HEK293 (cell line): ENCODE data around the gene CSMD2.

Experiments used
- GLIS1 ChIP-seq: fragments of 450-650 bp; formaldehyde crosslinking; IDR thresholded peaks from 2 replicates; pipeline ENCODE4 v1.5.1; 2016; ENCODE audit warnings: missing biosample characterization, missing genetic modification characterization
- KLF10 ChIP-seq: fragments of 450-650 bp; IDR thresholded peaks from 2 replicates; pipeline ENCODE4 v1.5.1; 2018; ENCODE audit warnings: missing biosample characterization, mild to moderate bottlenecking, missing genetic modification characterization
- SP7 ChIP-seq: fragments of 450-650 bp; formaldehyde crosslinking; IDR thresholded peaks from 2 replicates; pipeline ENCODE4 v1.5.1; 2016; ENCODE audit warnings: missing biosample characterization, missing genetic modification characterization
- ZBTB17 ChIP-seq: fragments of 450-650 bp; formaldehyde crosslinking; IDR thresholded peaks from 2 replicates; pipeline ENCODE4 v1.5.1; 2016; ENCODE audit warnings: missing biosample characterization, missing genetic modification characterization
- ZBTB48 ChIP-seq: fragments of 450-650 bp; formaldehyde crosslinking; IDR thresholded peaks from 2 replicates; pipeline ENCODE4 v1.5.1; 2016; ENCODE audit warnings: missing biosample characterization, missing genetic modification characterization
- ZBTB7A ChIP-seq: fragments of 450-650 bp; formaldehyde crosslinking; IDR thresholded peaks from 2 replicates; pipeline ENCODE4 v1.5.1; 2016; ENCODE audit warnings: low read depth, missing biosample characterization, missing genetic modification characterization
- ZFHX2 ChIP-seq: fragments of 450-650 bp; formaldehyde crosslinking; conservative IDR thresholded peaks from 2 replicates; pipeline ENCODE4 v1.5.1; 2016; ENCODE audit warnings: missing biosample characterization, missing genetic modification characterization
- ZIC2 ChIP-seq: fragments of 450-650 bp; formaldehyde crosslinking; IDR thresholded peaks from 2 replicates; pipeline ENCODE4 v1.5.1; 2016; ENCODE audit warnings: missing biosample characterization, missing genetic modification characterization
- ZNF114 ChIP-seq: fragments of 450-650 bp; formaldehyde crosslinking; IDR thresholded peaks from 2 replicates; pipeline ENCODE4 v1.5.0; 2017; ENCODE audit warnings: missing biosample characterization, missing genetic modification characterization
- ZNF169 ChIP-seq: fragments of 450-650 bp; formaldehyde crosslinking; IDR thresholded peaks from 2 replicates; pipeline ENCODE4 v1.5.1; 2016; ENCODE audit warnings: missing biosample characterization, missing genetic modification characterization
- ZNF239 ChIP-seq: fragments of 450-650 bp; formaldehyde crosslinking; IDR thresholded peaks from 2 replicates; pipeline ENCODE4 v1.5.1; 2016; ENCODE audit warnings: missing biosample characterization, missing genetic modification characterization
- ZNF274 ChIP-seq, 2 experiments: fragments of 200-500 bp in 1 of 2; fragments of 450-650 bp in 1 of 2; sonication (Bioruptor generic) in 1 of 2; formaldehyde crosslinking in 1 of 2; IDR thresholded peaks; 2 replicates each; pipeline versions ENCODE4 v1.5.1 to v1.6.1; 2014 to 2016; ENCODE audit warnings: borderline replicate concordance in 1 of 2, inconsistent platforms in 1 of 2, low read length in 1 of 2, missing biosample characterization in 1 of 2, missing genetic modification characterization in 1 of 2
- ZNF350 ChIP-seq: fragments of 450-650 bp; formaldehyde crosslinking; IDR thresholded peaks from 2 replicates; pipeline ENCODE4 v1.5.0; 2017; ENCODE audit warnings: missing biosample characterization, mild to moderate bottlenecking, missing genetic modification characterization
- ZNF394 ChIP-seq: fragments of 450-650 bp; formaldehyde crosslinking; IDR thresholded peaks from 2 replicates; pipeline ENCODE4 v1.5.1; 2016; ENCODE audit warnings: missing biosample characterization, missing genetic modification characterization, mild to moderate bottlenecking, moderate library complexity, borderline replicate concordance
- ZNF404 ChIP-seq: fragments of 450-650 bp; formaldehyde crosslinking; IDR thresholded peaks from 2 replicates; pipeline ENCODE4 v1.5.1; 2017; ENCODE audit warnings: missing biosample characterization, missing genetic modification characterization
- ZNF654 ChIP-seq: fragments of 450-650 bp; formaldehyde crosslinking; IDR thresholded peaks from 2 replicates; pipeline ENCODE4 v1.5.1; 2016; ENCODE audit warnings: low read depth, missing biosample characterization, missing genetic modification characterization
- ZNF701 ChIP-seq: fragments of 450-650 bp; formaldehyde crosslinking; IDR thresholded peaks from 2 replicates; pipeline ENCODE4 v1.5.1; 2016; ENCODE audit warnings: missing biosample characterization, missing genetic modification characterization
- ZSCAN23 ChIP-seq: fragments of 450-650 bp; formaldehyde crosslinking; IDR thresholded peaks from 2 replicates; pipeline ENCODE4 v1.5.1; 2016; ENCODE audit warnings: missing biosample characterization, missing genetic modification characterization
- TF ChIP-seq, protein P1 (sequence below): fragments of 450-650 bp; formaldehyde crosslinking; IDR thresholded peaks from 2 replicates; pipeline ENCODE4 v1.5.1; 2016; ENCODE audit warnings: missing biosample characterization, missing genetic modification characterization, borderline replicate concordance
- TF ChIP-seq, protein P2 (sequence below): IDR thresholded peaks from 2 replicates; pipeline ENCODE4 v1.6.1; 2011; ENCODE audit warnings: mild to moderate bottlenecking, low read depth, low read length, borderline replicate concordance
- TF ChIP-seq, protein P3 (sequence below): fragments of 450-650 bp; formaldehyde crosslinking; IDR thresholded peaks from 2 replicates; pipeline ENCODE4 v1.5.1; 2016; ENCODE audit warnings: missing biosample characterization, missing genetic modification characterization
- TF ChIP-seq, protein P4 (sequence below): fragments of 450-650 bp; formaldehyde crosslinking; IDR thresholded peaks from 2 replicates; pipeline ENCODE4 v1.5.1; 2017; ENCODE audit warnings: missing biosample characterization, missing genetic modification characterization
- TF ChIP-seq, protein P5 (sequence below): fragments of 450-650 bp; formaldehyde crosslinking; optimal IDR thresholded peaks from 2 replicates; pipeline ENCODE3; 2016; ENCODE audit warnings: missing biosample characterization, mild to moderate bottlenecking, missing genetic modification characterization
- TF ChIP-seq, protein P6 (sequence below): fragments of 450-650 bp; formaldehyde crosslinking; IDR thresholded peaks from 2 replicates; pipeline ENCODE4 v1.5.0; 2017; ENCODE audit warnings: missing biosample characterization, missing genetic modification characterization, borderline replicate concordance

CSMD2 gene

DNA sequence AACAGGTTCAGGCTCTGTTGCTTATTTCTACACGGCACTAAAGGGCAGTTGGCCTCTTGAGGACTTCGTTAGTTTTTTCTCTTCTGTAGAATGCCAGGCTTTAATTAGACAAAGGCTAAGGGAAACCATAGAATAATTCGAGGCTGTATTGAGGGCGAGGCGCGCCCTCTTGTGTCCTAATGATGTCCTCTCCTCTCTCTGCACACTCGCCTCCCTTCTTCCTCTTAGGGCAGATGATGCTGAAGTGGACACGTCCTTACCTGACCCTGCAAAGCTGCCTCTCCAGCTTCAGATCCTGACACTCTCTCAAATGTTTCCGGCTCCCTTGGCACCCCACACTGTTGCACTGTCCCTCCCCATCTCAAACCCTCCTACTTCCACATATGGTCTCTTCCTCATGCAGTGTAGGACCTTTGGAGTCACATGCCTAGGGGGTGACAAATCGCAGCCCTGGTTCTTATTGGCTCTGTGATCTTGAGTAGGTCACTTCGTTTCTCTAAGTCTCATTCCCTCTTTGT, 694.5 kb downstream of the CSMD2 start (continued):
- TF ChIP-seq, protein P1, sequence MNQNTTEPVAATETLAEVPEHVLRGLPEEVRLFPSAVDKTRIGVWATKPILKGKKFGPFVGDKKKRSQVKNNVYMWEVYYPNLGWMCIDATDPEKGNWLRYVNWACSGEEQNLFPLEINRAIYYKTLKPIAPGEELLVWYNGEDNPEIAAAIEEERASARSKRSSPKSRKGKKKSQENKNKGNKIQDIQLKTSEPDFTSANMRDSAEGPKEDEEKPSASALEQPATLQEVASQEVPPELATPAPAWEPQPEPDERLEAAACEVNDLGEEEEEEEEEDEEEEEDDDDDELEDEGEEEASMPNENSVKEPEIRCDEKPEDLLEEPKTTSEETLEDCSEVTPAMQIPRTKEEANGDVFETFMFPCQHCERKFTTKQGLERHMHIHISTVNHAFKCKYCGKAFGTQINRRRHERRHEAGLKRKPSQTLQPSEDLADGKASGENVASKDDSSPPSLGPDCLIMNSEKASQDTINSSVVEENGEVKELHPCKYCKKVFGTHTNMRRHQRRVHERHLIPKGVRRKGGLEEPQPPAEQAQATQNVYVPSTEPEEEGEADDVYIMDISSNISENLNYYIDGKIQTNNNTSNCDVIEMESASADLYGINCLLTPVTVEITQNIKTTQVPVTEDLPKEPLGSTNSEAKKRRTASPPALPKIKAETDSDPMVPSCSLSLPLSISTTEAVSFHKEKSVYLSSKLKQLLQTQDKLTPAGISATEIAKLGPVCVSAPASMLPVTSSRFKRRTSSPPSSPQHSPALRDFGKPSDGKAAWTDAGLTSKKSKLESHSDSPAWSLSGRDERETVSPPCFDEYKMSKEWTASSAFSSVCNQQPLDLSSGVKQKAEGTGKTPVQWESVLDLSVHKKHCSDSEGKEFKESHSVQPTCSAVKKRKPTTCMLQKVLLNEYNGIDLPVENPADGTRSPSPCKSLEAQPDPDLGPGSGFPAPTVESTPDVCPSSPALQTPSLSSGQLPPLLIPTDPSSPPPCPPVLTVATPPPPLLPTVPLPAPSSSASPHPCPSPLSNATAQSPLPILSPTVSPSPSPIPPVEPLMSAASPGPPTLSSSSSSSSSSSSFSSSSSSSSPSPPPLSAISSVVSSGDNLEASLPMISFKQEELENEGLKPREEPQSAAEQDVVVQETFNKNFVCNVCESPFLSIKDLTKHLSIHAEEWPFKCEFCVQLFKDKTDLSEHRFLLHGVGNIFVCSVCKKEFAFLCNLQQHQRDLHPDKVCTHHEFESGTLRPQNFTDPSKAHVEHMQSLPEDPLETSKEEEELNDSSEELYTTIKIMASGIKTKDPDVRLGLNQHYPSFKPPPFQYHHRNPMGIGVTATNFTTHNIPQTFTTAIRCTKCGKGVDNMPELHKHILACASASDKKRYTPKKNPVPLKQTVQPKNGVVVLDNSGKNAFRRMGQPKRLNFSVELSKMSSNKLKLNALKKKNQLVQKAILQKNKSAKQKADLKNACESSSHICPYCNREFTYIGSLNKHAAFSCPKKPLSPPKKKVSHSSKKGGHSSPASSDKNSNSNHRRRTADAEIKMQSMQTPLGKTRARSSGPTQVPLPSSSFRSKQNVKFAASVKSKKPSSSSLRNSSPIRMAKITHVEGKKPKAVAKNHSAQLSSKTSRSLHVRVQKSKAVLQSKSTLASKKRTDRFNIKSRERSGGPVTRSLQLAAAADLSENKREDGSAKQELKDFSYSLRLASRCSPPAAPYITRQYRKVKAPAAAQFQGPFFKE (tag by site-specific recombination), result no peak
- TF ChIP-seq ZNF701 (tag by site-specific recombination), result no peak
- TF ChIP-seq, protein P2, sequence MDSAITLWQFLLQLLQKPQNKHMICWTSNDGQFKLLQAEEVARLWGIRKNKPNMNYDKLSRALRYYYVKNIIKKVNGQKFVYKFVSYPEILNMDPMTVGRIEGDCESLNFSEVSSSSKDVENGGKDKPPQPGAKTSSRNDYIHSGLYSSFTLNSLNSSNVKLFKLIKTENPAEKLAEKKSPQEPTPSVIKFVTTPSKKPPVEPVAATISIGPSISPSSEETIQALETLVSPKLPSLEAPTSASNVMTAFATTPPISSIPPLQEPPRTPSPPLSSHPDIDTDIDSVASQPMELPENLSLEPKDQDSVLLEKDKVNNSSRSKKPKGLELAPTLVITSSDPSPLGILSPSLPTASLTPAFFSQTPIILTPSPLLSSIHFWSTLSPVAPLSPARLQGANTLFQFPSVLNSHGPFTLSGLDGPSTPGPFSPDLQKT, result no peak
- TF ChIP-seq ZNF394, result no peak
- no peak for TF ChIP-seq ZNF239 (tag by site-specific recombination)
- 0 out of 2 replicates have a peak, but pooled peaks have one; percentile 6 for TF ChIP-seq GLIS1
- TF ChIP-seq ZNF404 (tag by site-specific recombination), result no peak
- peak; percentile 67 for TF ChIP-seq ZBTB48 (tag by site-specific recombination)
- TF ChIP-seq, protein P3, sequence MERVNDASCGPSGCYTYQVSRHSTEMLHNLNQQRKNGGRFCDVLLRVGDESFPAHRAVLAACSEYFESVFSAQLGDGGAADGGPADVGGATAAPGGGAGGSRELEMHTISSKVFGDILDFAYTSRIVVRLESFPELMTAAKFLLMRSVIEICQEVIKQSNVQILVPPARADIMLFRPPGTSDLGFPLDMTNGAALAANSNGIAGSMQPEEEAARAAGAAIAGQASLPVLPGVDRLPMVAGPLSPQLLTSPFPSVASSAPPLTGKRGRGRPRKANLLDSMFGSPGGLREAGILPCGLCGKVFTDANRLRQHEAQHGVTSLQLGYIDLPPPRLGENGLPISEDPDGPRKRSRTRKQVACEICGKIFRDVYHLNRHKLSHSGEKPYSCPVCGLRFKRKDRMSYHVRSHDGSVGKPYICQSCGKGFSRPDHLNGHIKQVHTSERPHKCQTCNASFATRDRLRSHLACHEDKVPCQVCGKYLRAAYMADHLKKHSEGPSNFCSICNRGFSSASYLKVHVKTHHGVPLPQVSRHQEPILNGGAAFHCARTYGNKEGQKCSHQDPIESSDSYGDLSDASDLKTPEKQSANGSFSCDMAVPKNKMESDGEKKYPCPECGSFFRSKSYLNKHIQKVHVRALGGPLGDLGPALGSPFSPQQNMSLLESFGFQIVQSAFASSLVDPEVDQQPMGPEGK (tag by site-specific recombination), result no peak
- no peak for TF ChIP-seq ZNF274 (IDR thresholded peaks at IDR 0.05; ENCODE audit: low read length)
- no peak for TF ChIP-seq ZNF274 (tag by site-specific recombination; IDR thresholded peaks at IDR 0.05; ENCODE audit: borderline replicate concordance)
- no peak for TF ChIP-seq ZSCAN23 (tag by site-specific recombination)
- TF ChIP-seq ZNF654, result peak; percentile 99
- no peak for TF ChIP-seq ZNF350 (tag by site-specific recombination)
- TF ChIP-seq ZBTB7A (tag by site-specific recombination), result no peak
- TF ChIP-seq ZBTB17 (tag by site-specific recombination), result peak; percentile 67
- peak; percentile 46; the same call in 1 of the 2 replicates for TF ChIP-seq SP7 (tag by site-specific recombination)
- TF ChIP-seq, protein P4, sequence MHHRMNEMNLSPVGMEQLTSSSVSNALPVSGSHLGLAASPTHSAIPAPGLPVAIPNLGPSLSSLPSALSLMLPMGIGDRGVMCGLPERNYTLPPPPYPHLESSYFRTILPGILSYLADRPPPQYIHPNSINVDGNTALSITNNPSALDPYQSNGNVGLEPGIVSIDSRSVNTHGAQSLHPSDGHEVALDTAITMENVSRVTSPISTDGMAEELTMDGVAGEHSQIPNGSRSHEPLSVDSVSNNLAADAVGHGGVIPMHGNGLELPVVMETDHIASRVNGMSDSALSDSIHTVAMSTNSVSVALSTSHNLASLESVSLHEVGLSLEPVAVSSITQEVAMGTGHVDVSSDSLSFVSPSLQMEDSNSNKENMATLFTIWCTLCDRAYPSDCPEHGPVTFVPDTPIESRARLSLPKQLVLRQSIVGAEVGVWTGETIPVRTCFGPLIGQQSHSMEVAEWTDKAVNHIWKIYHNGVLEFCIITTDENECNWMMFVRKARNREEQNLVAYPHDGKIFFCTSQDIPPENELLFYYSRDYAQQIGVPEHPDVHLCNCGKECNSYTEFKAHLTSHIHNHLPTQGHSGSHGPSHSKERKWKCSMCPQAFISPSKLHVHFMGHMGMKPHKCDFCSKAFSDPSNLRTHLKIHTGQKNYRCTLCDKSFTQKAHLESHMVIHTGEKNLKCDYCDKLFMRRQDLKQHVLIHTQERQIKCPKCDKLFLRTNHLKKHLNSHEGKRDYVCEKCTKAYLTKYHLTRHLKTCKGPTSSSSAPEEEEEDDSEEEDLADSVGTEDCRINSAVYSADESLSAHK, result no peak
- TF ChIP-seq, protein P5, sequence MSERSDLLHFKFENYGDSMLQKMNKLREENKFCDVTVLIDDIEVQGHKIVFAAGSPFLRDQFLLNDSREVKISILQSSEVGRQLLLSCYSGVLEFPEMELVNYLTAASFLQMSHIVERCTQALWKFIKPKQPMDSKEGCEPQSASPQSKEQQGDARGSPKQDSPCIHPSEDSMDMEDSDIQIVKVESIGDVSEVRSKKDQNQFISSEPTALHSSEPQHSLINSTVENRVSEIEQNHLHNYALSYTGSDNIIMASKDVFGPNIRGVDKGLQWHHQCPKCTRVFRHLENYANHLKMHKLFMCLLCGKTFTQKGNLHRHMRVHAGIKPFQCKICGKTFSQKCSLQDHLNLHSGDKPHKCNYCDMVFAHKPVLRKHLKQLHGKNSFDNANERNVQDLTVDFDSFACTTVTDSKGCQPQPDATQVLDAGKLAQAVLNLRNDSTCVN, result no peak
- TF ChIP-seq ZNF114 (tag by site-specific recombination), result no peak
- TF ChIP-seq ZNF169 (tag by site-specific recombination), result no peak
- TF ChIP-seq ZIC2, result no peak
- no peak for TF ChIP-seq KLF10 (tag by site-specific recombination)
- TF ChIP-seq ZFHX2 (tag by site-specific recombination), result no peak
- TF ChIP-seq, protein P6, sequence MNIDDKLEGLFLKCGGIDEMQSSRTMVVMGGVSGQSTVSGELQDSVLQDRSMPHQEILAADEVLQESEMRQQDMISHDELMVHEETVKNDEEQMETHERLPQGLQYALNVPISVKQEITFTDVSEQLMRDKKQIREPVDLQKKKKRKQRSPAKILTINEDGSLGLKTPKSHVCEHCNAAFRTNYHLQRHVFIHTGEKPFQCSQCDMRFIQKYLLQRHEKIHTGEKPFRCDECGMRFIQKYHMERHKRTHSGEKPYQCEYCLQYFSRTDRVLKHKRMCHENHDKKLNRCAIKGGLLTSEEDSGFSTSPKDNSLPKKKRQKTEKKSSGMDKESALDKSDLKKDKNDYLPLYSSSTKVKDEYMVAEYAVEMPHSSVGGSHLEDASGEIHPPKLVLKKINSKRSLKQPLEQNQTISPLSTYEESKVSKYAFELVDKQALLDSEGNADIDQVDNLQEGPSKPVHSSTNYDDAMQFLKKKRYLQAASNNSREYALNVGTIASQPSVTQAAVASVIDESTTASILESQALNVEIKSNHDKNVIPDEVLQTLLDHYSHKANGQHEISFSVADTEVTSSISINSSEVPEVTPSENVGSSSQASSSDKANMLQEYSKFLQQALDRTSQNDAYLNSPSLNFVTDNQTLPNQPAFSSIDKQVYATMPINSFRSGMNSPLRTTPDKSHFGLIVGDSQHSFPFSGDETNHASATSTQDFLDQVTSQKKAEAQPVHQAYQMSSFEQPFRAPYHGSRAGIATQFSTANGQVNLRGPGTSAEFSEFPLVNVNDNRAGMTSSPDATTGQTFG, result no peak; the same call in 1 of the 2 replicates
